GM21737 (cell line): ENCODE data around the gene VPS41.

Source experiments
- ATAC-seq: cut with Tn5 transposase; IDR thresholded peaks from one replicate; pipeline ENCODE4 v1.9.1; 2021; ENCODE audit warnings: mild to moderate bottlenecking, moderate library complexity; ENCODE audit not compliant: unreplicated experiment

Gene VPS41

DNA sequence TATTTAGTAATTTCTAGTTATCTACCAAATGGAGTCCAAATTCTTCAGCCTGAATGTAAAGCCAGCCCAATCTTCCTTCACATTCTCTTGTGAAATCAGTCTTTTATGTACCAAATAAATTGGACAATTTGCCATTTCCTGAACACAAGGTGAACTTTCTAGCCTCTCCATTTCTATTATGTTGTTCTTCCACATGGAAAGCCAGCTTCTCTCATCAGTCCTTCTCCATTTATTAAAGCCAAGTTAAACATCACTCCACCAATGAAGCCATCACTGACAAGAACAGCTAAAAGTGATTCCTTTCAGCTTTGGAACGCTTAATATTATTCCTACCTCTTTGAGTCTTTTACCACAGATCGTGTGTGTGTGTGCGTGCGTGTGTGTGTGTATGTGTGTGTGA lies 88.4 kb downstream of the VPS41 start:
- no peak for ATAC-seq

- ATAC-seq: no peak
Measured at GRCh38 chr7:38819463-38819862, 89.5 kb downstream of the VPS41 start.

DNA sequence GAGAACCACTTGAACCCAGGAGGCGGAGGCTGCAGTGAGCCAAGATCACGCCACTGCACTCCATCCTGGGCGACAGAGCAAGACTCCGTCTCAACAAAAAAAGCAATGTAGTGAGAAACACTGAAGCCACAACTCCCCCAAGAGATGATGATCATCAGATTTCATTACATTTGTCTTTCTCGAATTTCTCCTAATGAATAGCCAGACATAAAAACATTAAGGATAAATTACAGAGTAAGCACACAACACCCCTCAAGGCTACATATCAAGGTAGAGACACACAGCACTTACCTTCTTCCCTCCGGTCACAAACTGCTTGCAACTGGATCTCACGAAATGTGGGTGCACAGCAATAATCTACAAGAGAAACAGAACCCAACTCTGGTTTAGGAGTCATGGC lies 91.5 kb downstream of the VPS41 start:
- ATAC-seq: no peak

- no peak for ATAC-seq
Measured at GRCh38 chr7:38813768-38814167, 95.2 kb downstream of the VPS41 start.

DNA sequence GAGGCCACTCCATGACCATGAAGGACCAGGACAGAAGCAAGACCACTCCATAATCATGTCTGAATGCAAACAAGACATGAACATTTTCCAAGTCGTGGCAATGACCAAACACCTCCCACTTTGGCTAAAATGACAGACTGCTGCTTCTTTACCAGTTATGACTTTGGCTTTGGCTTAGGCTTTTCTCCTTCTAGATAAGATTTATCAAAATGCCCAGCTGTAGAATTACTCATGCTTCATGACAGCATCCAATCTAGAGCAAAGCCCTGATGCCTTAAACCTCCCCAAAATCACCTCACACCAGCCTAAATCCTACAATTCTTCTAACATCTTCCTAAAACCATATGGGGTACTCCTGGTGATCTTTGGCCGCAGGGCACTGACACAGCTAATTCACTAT lies 102.1 kb downstream of the VPS41 start:
- ATAC-seq: no peak

DNA sequence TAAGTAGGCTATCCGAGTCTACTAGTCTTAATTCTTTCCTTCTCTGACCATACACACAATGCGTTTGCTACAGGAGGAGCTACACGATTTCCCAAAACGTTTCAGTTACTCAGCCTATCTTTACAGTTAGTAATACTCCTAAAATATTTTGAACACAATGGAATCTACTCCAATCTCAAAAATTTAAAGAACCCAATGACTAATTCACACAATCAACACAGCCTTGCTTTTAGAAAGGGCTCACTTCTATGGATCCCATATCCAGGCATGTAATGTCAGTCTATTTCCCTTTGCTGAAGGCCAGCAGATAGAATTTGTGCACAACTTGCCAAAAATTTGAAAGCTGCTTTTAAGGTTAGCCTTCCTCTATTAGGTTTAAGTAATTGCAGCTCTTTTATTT lies 107.2 kb downstream of the VPS41 start:
- ATAC-seq: no peak

DNA sequence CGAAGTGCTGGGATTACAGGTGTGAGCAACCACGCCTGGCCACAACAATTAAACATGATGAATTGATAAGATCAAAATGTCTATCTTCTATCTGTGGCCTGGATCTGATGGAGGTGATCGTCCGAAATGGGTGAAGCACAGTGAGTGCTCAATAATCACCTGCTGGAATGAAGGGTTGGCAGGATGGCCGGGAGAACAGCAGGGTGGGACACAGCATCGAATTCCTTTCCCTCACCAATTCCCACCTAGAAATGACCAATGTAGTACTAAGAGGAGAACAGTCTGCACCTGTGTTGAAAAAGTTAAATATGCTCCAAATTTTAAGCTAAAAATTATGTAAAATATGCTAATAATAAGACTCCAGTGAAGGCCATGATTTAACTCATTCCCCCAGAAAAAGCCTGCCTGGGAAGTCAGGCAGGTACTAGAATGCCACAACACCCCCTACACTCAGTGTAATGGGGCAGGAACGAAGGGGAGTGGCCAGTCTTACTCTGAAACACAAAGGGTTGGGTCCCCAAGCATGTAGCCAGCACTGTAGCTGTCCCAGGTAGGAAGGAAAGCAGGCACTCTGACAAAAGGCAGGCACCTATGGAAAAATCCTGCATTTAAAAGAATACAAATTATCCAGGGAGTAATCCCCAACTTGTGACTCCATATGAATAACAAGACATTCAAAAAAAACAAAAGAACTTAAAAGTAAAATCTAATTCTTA lies 110.3 kb downstream of the VPS41 start:
- ATAC-seq: no peak

DNA sequence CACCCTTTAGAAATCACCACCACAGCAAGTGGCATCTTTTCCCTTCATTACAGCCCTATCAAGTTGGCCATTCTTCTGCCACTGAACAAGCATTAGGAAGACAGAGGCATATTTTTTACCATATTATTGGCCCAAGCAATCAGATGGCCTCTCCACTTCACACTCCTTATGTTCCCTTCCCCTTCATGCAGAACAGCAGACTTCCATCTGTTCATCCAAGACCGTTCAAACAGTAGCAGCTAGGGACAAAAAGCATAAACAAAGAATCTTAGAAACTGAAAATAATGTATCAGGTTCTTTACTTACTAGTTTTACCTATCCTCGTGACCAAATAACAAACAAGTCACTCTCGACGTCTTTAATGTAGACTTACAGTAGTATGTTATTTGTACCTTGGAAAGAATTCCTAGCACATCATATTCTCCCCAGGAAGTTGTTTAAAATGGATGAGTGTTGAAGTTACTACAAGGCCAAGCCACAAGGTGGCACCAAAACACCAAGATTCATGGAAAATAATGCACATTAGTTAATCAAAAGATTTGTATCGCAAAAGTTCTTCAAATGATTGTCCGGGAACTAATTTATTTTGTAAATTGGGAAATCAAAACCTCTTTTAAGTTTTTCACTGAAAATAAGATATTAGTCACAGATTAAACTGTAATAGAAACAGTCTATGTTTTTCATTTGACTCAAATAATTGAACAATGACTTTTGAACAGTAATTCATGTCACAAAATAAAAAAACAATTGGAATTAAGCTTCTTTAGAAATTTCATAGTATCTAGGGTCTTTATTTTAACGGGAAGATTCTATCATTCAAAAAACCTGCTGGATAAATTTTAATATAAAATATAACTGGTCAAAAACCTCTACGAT lies 112.1 kb downstream of the VPS41 start:
- no peak for ATAC-seq

DNA sequence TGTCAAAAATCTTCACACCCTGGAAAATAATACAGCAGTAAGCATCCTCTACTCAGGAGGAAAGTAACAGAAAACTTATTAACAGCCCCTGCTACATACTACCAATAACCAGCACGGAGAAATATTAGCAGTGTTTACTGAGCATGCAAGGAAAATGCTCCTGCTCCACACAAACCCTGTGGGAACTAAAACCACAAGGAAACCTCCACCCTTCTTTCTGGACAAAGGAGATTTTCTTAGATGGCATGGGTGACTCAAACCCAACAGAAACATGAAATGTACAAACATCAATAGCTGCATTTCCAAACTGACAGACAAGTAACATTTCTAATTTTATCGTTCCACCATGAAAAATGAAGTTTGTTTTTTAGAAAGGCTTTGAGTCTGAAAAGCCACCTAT lies 113.4 kb downstream of the VPS41 start:
- no peak for ATAC-seq

DNA sequence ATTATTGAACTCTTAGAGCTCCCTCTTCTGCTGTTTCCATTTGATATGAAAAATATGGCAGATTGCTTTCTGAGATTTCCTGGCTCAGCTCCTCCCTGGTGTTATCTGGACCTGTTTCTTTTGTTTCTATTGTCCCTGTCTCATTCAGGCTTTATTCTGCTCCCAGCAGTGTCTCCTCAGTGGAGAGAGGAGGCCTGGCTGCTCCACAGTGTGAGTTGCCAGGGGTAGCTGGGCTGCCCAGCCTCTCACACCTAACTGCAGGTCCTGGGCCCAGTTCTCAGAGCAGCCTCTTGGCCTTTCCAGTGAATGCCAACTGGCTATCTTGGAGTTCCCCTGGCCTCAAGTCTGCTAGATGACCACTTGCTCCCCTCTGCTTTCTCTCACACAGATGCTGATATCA lies 127.0 kb downstream of the VPS41 start:
- ATAC-seq: no peak

DNA sequence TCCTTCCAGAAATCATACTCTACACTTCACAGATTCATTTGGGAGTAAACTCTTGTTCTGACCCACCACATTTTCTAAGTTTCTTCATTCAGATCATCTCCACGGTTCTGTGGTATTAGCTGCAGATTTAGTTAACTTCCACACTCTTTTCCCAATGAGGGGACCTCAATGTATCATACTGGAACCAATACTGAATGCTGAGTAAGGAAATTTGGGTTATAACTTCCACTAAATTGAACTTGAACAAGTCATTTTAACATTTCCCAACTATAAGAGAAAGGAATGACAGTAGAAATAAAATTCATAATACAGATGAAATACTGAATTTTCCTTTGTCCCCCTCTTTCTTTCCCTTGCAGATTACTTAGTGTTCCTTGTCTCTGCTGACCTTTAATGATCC lies 131.4 kb downstream of the VPS41 start:
- no peak for ATAC-seq

DNA sequence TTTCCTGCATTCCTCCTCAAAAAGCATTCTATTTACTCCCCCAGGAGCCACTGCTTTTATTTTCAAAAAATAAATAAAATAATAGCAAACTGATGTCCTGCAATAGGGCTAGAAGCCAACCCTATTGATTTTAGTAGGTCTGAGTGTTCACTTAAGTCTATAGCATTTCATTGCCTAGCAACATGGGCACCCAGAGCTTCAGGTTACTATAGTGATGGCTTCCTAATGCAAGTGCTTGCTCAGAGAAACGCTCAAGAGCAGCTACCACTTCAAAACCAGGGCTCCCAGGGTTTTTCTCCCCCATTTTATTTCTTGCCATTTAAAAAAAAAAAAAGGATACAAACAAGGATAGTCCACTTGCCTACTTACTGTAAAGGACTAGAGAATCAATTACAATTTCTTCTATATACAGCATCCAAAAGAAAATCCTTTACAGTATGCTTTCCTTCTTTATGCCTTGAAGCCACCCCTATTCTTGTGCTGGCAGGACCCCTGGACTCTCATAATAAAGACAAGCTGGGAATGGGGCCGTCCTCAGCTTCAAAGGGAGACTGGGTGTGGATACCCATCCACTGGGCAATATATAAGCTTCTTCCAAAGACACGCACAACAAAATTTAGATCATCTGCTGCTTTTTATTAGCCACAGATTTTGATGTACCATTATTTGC lies 133.3 kb downstream of the VPS41 start:
- no peak for ATAC-seq

- ATAC-seq: no peak
Measured at GRCh38 chr7:38773430-38773829, 135.6 kb downstream of the VPS41 start.

- no peak for ATAC-seq
Measured at GRCh38 chr7:38760226-38760625, 148.8 kb downstream of the VPS41 start.

GRCh38 chr7:38759028-38759427 lies 150.0 kb downstream of the VPS41 start:
- ATAC-seq: no peak

DNA sequence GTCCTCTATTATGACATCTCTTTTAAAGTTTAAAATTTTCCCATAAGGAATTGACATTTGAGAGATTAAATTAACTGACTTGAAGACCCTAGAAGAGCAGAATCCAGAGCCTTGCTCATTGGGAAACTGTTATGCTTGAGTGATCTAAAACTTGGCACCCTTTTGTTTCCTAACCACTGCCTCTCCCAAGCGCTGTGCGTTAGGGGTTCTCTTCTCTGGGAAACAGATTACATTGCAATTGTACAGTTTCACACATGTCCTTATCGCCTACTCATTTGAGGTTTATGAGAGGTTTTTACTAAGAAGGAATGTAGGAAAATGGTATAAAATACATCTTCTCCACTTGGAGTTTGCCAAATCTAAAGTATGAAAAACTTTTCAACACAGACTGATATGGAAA lies 151.1 kb downstream of the VPS41 start:
- no peak for ATAC-seq

DNA sequence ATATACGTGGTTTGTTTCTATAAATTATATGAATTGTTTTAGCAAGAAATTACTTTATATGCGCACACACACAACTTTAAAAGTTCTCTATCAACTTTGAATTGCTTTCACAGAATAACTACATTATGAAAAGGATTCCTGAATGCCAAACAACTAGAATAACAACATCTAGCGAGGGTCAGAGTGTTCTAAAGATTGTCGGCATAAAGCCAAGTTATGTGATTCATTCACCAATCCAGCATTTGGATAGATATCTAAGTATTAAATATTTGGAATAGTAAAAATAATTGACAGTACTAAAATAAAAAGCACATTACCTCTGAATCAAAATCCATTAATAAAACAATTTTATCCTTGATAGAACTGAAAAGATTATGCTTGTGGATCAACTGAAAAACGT lies 152.5 kb downstream of the VPS41 start:
- no peak for ATAC-seq

DNA sequence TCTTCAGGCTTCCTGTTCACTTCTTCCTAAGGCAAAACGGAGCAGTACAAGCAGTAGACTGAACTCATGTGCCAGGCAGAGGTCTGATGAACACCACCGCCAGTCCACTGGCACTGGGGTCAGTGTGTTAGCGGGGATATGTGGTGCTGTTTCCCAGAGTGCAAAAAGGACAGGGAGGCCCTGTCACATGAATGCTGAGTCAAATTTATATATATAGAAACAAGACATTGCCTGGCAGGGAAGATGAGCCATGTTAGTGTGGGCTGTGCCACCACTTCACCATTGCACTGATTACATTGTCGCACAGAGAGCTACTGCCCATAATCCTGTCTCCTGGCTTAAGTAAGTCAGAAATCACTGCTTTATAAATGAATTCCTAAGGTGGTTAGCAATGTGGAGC lies 155.6 kb downstream of the VPS41 start:
- no peak for ATAC-seq

DNA sequence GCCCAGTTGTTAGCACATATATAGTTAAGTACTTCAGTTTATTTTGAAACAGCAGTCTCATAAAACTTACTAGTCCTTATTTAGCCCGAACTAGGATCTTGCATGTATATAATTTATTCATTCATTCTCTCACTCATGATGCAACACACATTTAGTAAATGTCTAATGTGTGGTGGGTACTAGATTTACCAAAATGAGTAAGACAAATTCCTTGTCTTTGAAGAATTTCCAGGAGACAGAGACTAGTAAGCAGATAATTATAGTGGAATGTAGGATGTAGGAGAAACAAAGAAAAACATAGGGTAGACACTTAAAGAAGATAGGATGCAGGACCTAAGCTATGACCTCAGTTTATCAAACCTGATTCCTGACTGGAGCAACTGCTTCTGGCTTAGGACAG lies 157.6 kb downstream of the VPS41 start:
- ATAC-seq: no peak

DNA sequence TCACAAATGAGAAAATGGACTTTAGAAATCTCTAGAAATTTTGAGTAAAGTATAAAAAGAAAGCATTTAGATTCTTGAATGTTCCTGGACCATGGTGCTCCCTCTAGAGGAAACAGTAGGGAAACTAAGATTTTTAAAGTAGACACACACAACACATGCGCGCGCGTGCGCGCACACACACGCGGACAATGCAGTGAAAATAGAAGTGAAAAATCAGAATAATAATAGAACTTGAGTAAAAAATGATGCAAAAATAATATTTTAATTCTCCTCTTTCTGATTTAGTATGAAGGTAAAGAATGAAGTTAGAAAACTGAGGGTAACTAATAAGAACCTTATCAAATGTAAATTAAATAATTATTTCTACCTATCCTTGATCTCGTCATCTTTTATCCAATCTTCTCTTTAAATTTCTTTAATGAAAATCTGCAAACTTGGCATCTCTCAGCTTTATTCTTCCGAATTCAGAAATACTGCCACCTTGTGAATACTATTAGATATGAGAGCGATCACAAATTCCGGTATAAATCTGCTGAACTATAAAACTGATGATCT lies 160.9 kb downstream of the VPS41 start:
- ATAC-seq: no peak

DNA sequence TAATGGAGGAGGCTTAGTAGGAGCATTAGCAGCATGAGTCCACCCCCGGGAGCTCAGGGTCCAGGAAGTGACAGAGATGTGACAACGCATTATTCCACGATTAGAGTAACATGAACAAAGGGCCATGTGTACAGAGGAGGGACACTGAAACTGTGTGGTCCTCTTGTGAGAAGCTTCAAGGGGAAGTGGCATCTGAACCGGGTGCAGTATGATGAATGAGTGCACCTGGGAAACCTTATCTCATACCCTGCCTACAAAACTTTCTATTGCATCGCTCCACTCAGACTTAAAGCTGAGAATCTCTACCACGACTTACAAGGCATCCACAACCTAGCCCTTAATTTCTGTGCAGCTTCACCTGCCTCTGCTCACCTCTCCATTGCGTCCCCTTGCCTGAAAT lies 162.6 kb downstream of the VPS41 start:
- ATAC-seq: no peak

GRCh38 chr7:38744746-38745145 lies 164.2 kb downstream of the VPS41 start:
- ATAC-seq: no peak
